IMR-90 (cell line): ENCODE measurements around the gene BRAF. TPM values are rescaled to one million over a fixed set of nuclear protein-coding genes. Genes with fewer than 3 reads are reported as not detected.

Experiments used
- ATAC-seq: fragments of 200-7000 bp; cut with Tn5 transposase; 2 replicates; pipeline ENCODE4 v1.9.1; 2020; ENCODE audit warnings: low read depth, mild to moderate bottlenecking, moderate library complexity
- BruUV-seq: library from RNA; stranded (reverse); fragments of 400-500 nt; replicated peaks from 2 replicates; lab custom pipeline; 2021; lab: Mats Ljungman, UMichigan
- CTCF ChIA-PET: fragments of 300-600 bp; formaldehyde crosslinking; extraction: SDS; loops from one replicate; lab custom pipeline; 2021; ENCODE audit warnings: antibody characterized with exemption; lab: Yijun Ruan, JAX
- POLR2A ChIA-PET: fragments of 300-600 bp; sonication (Branson Sonifier 250); formaldehyde crosslinking; loops from one replicate; lab custom pipeline; 2022; ENCODE audit warnings: antibody characterized with exemption; ENCODE audit not compliant: unreplicated experiment; lab: Charles Lee
- DNase-seq: peaks from one replicate; pipeline ENCODE4 v3.0.0; 2013
- H2AFZ ChIP-seq: replicated peaks from 2 replicates; pipeline ENCODE3; 2013; ENCODE audit warnings: low read length, mild to moderate bottlenecking; ENCODE audit not compliant: poor library complexity
- H2AK5ac ChIP-seq: 2 replicates; pipeline ENCODE4 v1.6.1; 2013; ENCODE audit warnings: low read depth, low read length, inconsistent platforms
- H2AK9ac ChIP-seq: replicated peaks from 2 replicates; pipeline ENCODE3; 2013; ENCODE audit warnings: mild to moderate bottlenecking, low read depth, low read length, moderate library complexity; ENCODE audit not compliant: poor library complexity
- H2BK120ac ChIP-seq: 2 replicates; pipeline ENCODE4 v1.6.1; 2013; ENCODE audit warnings: low read depth, low read length, inconsistent platforms
- H2BK15ac ChIP-seq: 3 replicates; pipeline ENCODE4 v1.6.1; 2013; ENCODE audit warnings: low read depth, low read length, inconsistent platforms
- H2BK20ac ChIP-seq: 2 replicates; pipeline ENCODE4 v1.6.1; 2013; ENCODE audit warnings: low read depth, mild to moderate bottlenecking, inconsistent platforms, low read length, moderate library complexity
- H2BK5ac ChIP-seq: 2 replicates; pipeline ENCODE4 v1.6.1; 2013; ENCODE audit warnings: mild to moderate bottlenecking, low read depth, low read length, inconsistent platforms; ENCODE audit not compliant: poor library complexity, severe bottlenecking
- H3K14ac ChIP-seq: replicated peaks from 2 replicates; pipeline ENCODE4 v1.6.1; 2013; ENCODE audit warnings: low read depth, low read length, inconsistent platforms
- H3K18ac ChIP-seq: 2 replicates; pipeline ENCODE4 v1.6.1; 2013; ENCODE audit warnings: low read depth, low read length, control low read depth
- H3K23ac ChIP-seq: 2 replicates; pipeline ENCODE4 v1.6.1; 2013; ENCODE audit warnings: low read depth, low read length, inconsistent platforms
- H3K27ac ChIP-seq: 2 replicates; pipeline ENCODE4 v1.5.1; 2013; ENCODE audit warnings: mild to moderate bottlenecking, control low read depth, low read length; ENCODE audit not compliant: insufficient read depth
- H3K27me3 ChIP-seq: 2 replicates; pipeline ENCODE4 v1.6.1; 2013; ENCODE audit warnings: low read length; ENCODE audit not compliant: control insufficient read depth, insufficient read depth
- H3K36me3 ChIP-seq: 2 replicates; pipeline ENCODE4 v1.6.1; 2013; ENCODE audit warnings: low read length, mixed read lengths; ENCODE audit not compliant: control insufficient read depth, insufficient read depth
- H3K4ac ChIP-seq: 2 replicates; pipeline ENCODE4 v1.6.1; 2013; ENCODE audit warnings: low read depth, low read length, inconsistent platforms
- H3K4me1 ChIP-seq: 2 replicates; pipeline ENCODE4 v1.6.1; 2013; ENCODE audit warnings: low read length, mixed read lengths; ENCODE audit not compliant: control insufficient read depth, insufficient read depth
- H3K4me2 ChIP-seq: 2 replicates; pipeline ENCODE4 v1.6.1; 2013; ENCODE audit warnings: low read depth, mild to moderate bottlenecking, control low read depth, low read length, moderate library complexity
- H3K4me3 ChIP-seq: 2 replicates; pipeline ENCODE4 v1.5.1; 2013; ENCODE audit warnings: low read depth, mild to moderate bottlenecking, control low read depth, low read length, moderate library complexity; ENCODE audit not compliant: insufficient read depth
- H3K56ac ChIP-seq: 2 replicates; pipeline ENCODE4 v1.6.1; 2013; ENCODE audit warnings: low read length, inconsistent platforms; ENCODE audit not compliant: insufficient read depth; ENCODE audit errors: extremely low read depth
- H3K79me1 ChIP-seq, 2 experiments: 2 replicates each; pipeline ENCODE4 v1.6.1; 2013; ENCODE audit warnings: low read length in 2 of 2, inconsistent platforms in 1 of 2, low read depth in 1 of 2
- H3K9ac ChIP-seq: 2 replicates; pipeline ENCODE4 v1.6.1; 2013; ENCODE audit warnings: low read depth, low read length, control low read depth
- H3K9me1 ChIP-seq: 2 replicates; pipeline ENCODE4 v1.6.1; 2013; ENCODE audit warnings: low read length, inconsistent platforms; ENCODE audit not compliant: insufficient read depth
- H3K9me3 ChIP-seq: 2 replicates; pipeline ENCODE4 v1.6.1; 2013; ENCODE audit warnings: low read length; ENCODE audit not compliant: control insufficient read depth, insufficient read depth
- H4K20me1 ChIP-seq: 2 replicates; pipeline ENCODE4 v1.6.1; 2013; ENCODE audit warnings: low read length, inconsistent platforms; ENCODE audit not compliant: insufficient read depth
- H4K5ac ChIP-seq: 2 replicates; pipeline ENCODE4 v1.6.1; 2013; ENCODE audit warnings: mild to moderate bottlenecking, low read depth, low read length, control low read depth
- H4K8ac ChIP-seq, 2 experiments: 2 replicates each; pipeline ENCODE4 v1.6.1; 2013; ENCODE audit warnings: low read depth in 2 of 2, low read length in 2 of 2, control low read depth in 1 of 2, inconsistent platforms in 1 of 2
- H4K91ac ChIP-seq: 2 replicates; pipeline ENCODE4 v1.6.1; 2013; ENCODE audit warnings: low read depth, low read length, inconsistent platforms; ENCODE audit not compliant: insufficient read depth
- BHLHE40 ChIP-seq: fragments of 150-350 bp; IDR thresholded peaks from 2 replicates; pipeline ENCODE4 v1.6.1; 2016; ENCODE audit warnings: mild to moderate bottlenecking, low read depth, low read length
- CTCF ChIP-seq: conservative IDR thresholded peaks from 2 replicates; pipeline ENCODE4 v1.5.1; 2012; ENCODE audit warnings: mild to moderate bottlenecking, low read depth, low read length, improper control_type of control experiment
- FOS ChIP-seq: fragments of 150-350 bp; IDR thresholded peaks from 2 replicates; pipeline ENCODE4 v1.6.1; 2016; ENCODE audit warnings: low read depth, low read length
- RAD21 ChIP-seq: IDR thresholded peaks from 2 replicates; pipeline ENCODE4 v1.6.1; 2012; ENCODE audit warnings: low read length, improper control_type of control experiment
- SMC3 ChIP-seq: fragments of 150-350 bp; IDR thresholded peaks from 2 replicates; pipeline ENCODE4 v1.6.1; 2016; ENCODE audit warnings: low read depth, mild to moderate bottlenecking, antibody characterized with exemption, low read length, moderate library complexity
- WGBS, 2 experiments: methylation state at CpG; one replicate each; pipeline versions ENCODE4 v1.1.5 to v1.1.7; 2013; ENCODE audit warnings: missing lambda C conversion rate in 2 of 2; ENCODE audit not compliant: insufficient read length in 1 of 2; ENCODE audit errors: extremely low coverage in 2 of 2; 5-methylcytosine and 5-hydroxymethylcytosine counted together
- dilution Hi-C: fragments of 300-500 bp; cut with HindIII; formaldehyde crosslinking; loops from one replicate; pipeline ENCODE4 v1.14.3; 2018; ENCODE audit warnings: low sequenced_read_pairs; ENCODE audit not compliant: unreplicated experiment
- in situ Hi-C: fragments of 300-500 bp; cut with MboI; formaldehyde crosslinking; loops from 3 replicates; pipeline ENCODE4 v1.14.3; 2019; ENCODE audit warnings: low sequenced_read_pairs, inconsistent platforms, mixed read lengths
- intact Hi-C: fragments of 100-400 bp; cut with micrococcal nuclease; formaldehyde crosslinking; loops from 2 replicates; pipeline ENCODE4 v1.10.0; 2022
- polyA plus RNA-seq, 3 experiments: library from polyadenylated mRNA; depleted of rRNA; stranded (reverse); fragments of >200 nt; gene quantifications; 2 replicates each; pipeline ENCODE4 v1.2.3, GENCODE V29; 2012; ENCODE audit warnings: low replicate concordance in 1 of 3
- total RNA-seq: library from RNA; depleted of rRNA; stranded (reverse); fragments of >200 nt; gene quantifications from 2 replicates; pipeline ENCODE4 v1.2.3, GENCODE V29; 2012
- TF ChIP-seq, protein P1 (sequence below): fragments of 150-350 bp; IDR thresholded peaks from 2 replicates; pipeline ENCODE4 v1.6.1; 2017; ENCODE audit warnings: mild to moderate bottlenecking, antibody characterized with exemption, low read length, low read depth

Gene BRAF
- total and polyA plus RNA-seq, 2 of the 4 experiments (the other 2 are of a cell fraction) = 5.7 to 12.9 TPM

GRCh38 chr7:140722254-140722653 lies 202.5 kb downstream of the BRAF start:
- Histone ChIP-seq H3K27ac (no peak overlapping the region), H2BK15ac (no peak overlapping the region), H4K20me1 (no peaks in the 10 kb centered on the region), H3K4me3 (no peak overlapping the region), H2AFZ (no peak overlapping the region), H3K36me3 (peaks cover 4% of the 10 kb centered on the region), H4K8ac (no peak overlapping the region), H2AK9ac (no peak overlapping the region), H2BK20ac (no peak overlapping the region), H3K9me3 (no peaks in the 10 kb centered on the region), H3K56ac (no peak overlapping the region), H2AK5ac (no peak overlapping the region), H2BK120ac (no peak overlapping the region), H3K79me1 (no peaks in the 10 kb centered on the region; a peak in 2 of 4 replicates), H3K23ac (no peak overlapping the region), H3K4me2 (no peak overlapping the region), H4K5ac (no peak overlapping the region), H3K18ac (no peak overlapping the region), H3K9me1 (no peaks in the 10 kb centered on the region; the same call in 1 of the 2 replicates), H3K4me1 (no peaks in the 10 kb centered on the region), H3K27me3 (no peaks in the 10 kb centered on the region), H3K14ac (no peak overlapping the region), H3K9ac (no peak overlapping the region), H2BK5ac (no peak overlapping the region), H4K91ac (no peak overlapping the region), H3K4ac (no peak overlapping the region)
- in situ Hi-C loops = no loop called here
- POLR2A ChIA-PET = no interaction called here
- intact Hi-C loops = no loop called here
- dilution Hi-C loops = no loop called here
- TF ChIP-seq CTCF (no peak), FOS (no peak), SMC3 (no peak), RAD21 (no peak), BHLHE40 (no peak)
- TF ChIP-seq, protein P1, sequence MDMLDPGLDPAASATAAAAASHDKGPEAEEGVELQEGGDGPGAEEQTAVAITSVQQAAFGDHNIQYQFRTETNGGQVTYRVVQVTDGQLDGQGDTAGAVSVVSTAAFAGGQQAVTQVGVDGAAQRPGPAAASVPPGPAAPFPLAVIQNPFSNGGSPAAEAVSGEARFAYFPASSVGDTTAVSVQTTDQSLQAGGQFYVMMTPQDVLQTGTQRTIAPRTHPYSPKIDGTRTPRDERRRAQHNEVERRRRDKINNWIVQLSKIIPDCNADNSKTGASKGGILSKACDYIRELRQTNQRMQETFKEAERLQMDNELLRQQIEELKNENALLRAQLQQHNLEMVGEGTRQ = no peak
- WGBS, 2 experiments = no CpG with 5 or more reads among the region's 1 CpG
- DNase-seq = no peak
- CTCF ChIA-PET = no interaction called here
- no TSS peak for BruUV-seq
- no peak for ATAC-seq
